ENCODE data around the gene WDR41. TPM values are rescaled to one million over a fixed set of nuclear protein-coding genes. Genes with fewer than 3 reads are reported as not detected.
"Not testable (repeated sequence)": the region's sequence is repeated elsewhere in the genome, so short reads cannot be mapped to it uniquely, and the experiment has no call there.

WDR41 gene
- total RNA-seq, 4 donors from 2014 or later, result 11.7 to 49.5 (median 30.8) TPM

GRCh38 chr5:77486344-77486962 is 5.7 kb downstream of the WDR41 start:
- no peak for DNase-seq
- Histone ChIP-seq H3K27me3 (no peaks in the 10 kb centered on the region), H3K4me3 (no peak overlapping the region), H3K36me3 (no peaks in the 10 kb centered on the region), H3K27ac (no peak overlapping the region), H3K4me1 (peaks cover 0 to 4% (median 0%) of the 10 kb centered on the region in 4 donors), H3K9me3 (no peaks in the 10 kb centered on the region)
- TF ChIP-seq, protein P1, sequence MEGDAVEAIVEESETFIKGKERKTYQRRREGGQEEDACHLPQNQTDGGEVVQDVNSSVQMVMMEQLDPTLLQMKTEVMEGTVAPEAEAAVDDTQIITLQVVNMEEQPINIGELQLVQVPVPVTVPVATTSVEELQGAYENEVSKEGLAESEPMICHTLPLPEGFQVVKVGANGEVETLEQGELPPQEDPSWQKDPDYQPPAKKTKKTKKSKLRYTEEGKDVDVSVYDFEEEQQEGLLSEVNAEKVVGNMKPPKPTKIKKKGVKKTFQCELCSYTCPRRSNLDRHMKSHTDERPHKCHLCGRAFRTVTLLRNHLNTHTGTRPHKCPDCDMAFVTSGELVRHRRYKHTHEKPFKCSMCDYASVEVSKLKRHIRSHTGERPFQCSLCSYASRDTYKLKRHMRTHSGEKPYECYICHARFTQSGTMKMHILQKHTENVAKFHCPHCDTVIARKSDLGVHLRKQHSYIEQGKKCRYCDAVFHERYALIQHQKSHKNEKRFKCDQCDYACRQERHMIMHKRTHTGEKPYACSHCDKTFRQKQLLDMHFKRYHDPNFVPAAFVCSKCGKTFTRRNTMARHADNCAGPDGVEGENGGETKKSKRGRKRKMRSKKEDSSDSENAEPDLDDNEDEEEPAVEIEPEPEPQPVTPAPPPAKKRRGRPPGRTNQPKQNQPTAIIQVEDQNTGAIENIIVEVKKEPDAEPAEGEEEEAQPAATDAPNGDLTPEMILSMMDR (IDR thresholded peaks at IDR 0.05), result no peak
- no peak for TF ChIP-seq POLR2A (IDR thresholded peaks at IDR 0.05)

- no peaks in the 10 kb centered on the region for H3K36me3 ChIP-seq
- DNase-seq, result no peak
- no peaks in the 10 kb centered on the region for H3K4me1 ChIP-seq
- no peaks in the 10 kb centered on the region for H3K27me3 ChIP-seq
- TF ChIP-seq, protein P1 (IDR thresholded peaks at IDR 0.05), result no peak
- TF ChIP-seq POLR2A (IDR thresholded peaks at IDR 0.05), result no peak
- no peak overlapping the region for H3K4me3 ChIP-seq
- H3K27ac ChIP-seq, result no peak overlapping the region
- H3K9me3 ChIP-seq, result no peaks in the 10 kb centered on the region
Measured at GRCh38 chr5:77483682-77484081, 8.4 kb downstream of the WDR41 start.

GRCh38 chr5:77475041-77475440 is 17.1 kb downstream of the WDR41 start:
- H3K27me3 ChIP-seq, H3K4me1 ChIP-seq: not testable (repeated sequence)

DNA sequence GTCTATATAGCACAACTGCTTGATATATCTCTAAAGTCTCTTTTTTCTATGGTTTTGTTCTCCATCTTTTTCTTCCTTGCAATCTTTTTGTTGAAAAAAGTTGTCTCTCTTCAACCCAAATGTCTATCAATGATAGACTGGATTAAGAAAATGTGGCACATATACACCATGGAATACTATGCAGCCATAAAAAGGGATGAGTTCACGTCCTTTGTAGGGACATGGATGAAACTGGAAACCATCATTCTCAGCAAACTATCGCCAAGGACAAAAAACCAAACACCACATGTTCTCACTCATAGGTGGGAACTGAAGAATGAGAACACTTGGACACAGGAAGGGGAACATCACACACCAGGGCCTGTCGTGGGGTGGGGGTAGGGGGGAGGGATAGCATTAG is 23.2 kb downstream of the WDR41 start:
- H3K4me3 ChIP-seq, H3K36me3 ChIP-seq, DNase-seq, H3K27ac ChIP-seq, H3K27me3 ChIP-seq, H3K4me1 ChIP-seq, H3K9me3 ChIP-seq: not testable (repeated sequence)

More at GRCh38 chr5:77475041-77475440, 17.1 kb downstream of the WDR41 start:
- not testable (repeated sequence) for H3K4me3 ChIP-seq, DNase-seq, H3K36me3 ChIP-seq, H3K27ac ChIP-seq, H3K9me3 ChIP-seq

- no peak for TF ChIP-seq POLR2A (IDR thresholded peaks at IDR 0.05)
- TF ChIP-seq, protein P1 (IDR thresholded peaks at IDR 0.05), result no peak
- no peak overlapping the region for H3K4me3 ChIP-seq
- H3K27ac ChIP-seq, result no peak overlapping the region
- DNase-seq, result no peak
- H3K4me1 ChIP-seq, result no peaks in the 10 kb centered on the region
- no peaks in the 10 kb centered on the region for H3K36me3 ChIP-seq
- H3K9me3 ChIP-seq, result no peaks in the 10 kb centered on the region
- no peaks in the 10 kb centered on the region for H3K27me3 ChIP-seq
Measured at GRCh38 chr5:77463905-77464304, 28.2 kb downstream of the WDR41 start.

- no peak for TF ChIP-seq POLR2A (IDR thresholded peaks at IDR 0.05)
- TF ChIP-seq, protein P1 (IDR thresholded peaks at IDR 0.05), result no peak
Measured at GRCh38 chr5:77461287-77461686, 30.8 kb downstream of the WDR41 start.

GRCh38 chr5:77454123-77454522 is 38.0 kb downstream of the WDR41 start:
- no peak for TF ChIP-seq POLR2A (IDR thresholded peaks at IDR 0.05)
- TF ChIP-seq, protein P1 (IDR thresholded peaks at IDR 0.05), result no peak
- no peak overlapping the region for H3K4me3 ChIP-seq
- no peak for DNase-seq
- H3K27me3 ChIP-seq, result no peaks in the 10 kb centered on the region
- peaks cover 0 to 6% (median 0%) of the 10 kb centered on the region in 3 donors for H3K36me3 ChIP-seq
- no peaks in the 10 kb centered on the region for H3K4me1 ChIP-seq
- H3K9me3 ChIP-seq, result no peaks in the 10 kb centered on the region
- H3K27ac ChIP-seq, result no peak overlapping the region

More at GRCh38 chr5:77461287-77461686, 30.8 kb downstream of the WDR41 start:
- no peak overlapping the region for H3K4me3 ChIP-seq
- H3K9me3 ChIP-seq, result no peaks in the 10 kb centered on the region
- no peaks in the 10 kb centered on the region for H3K27me3 ChIP-seq
- DNase-seq, result no peak
- no peak overlapping the region for H3K27ac ChIP-seq
- H3K4me1 ChIP-seq, result no peaks in the 10 kb centered on the region
- no peaks in the 10 kb centered on the region for H3K36me3 ChIP-seq

All from Peyer's patch (tissue), 4 donors.